WTC11 (cell line): ENCODE measurements around the gene ZCCHC14. TPM values are rescaled to one million over a fixed set of nuclear protein-coding genes. Genes with fewer than 3 reads are reported as not detected.

Experiments used
- AR ChIP-seq: fragments of 250-450 bp; sonication (Bioruptor Pico); IDR thresholded peaks from 2 replicates; pipeline ENCODE4 v1.9.0; 2021; ENCODE audit warnings: mild to moderate bottlenecking
- ATF6 ChIP-seq: sonication (generic); formaldehyde crosslinking; IDR thresholded peaks from 2 replicates; pipeline ENCODE4 v1.8.1; 2023; ENCODE audit warnings: mild to moderate bottlenecking, missing genetic modification reagents
- E2F5 ChIP-seq: sonication (generic); formaldehyde crosslinking; IDR thresholded peaks from 2 replicates; pipeline ENCODE4 v1.8.1; 2022; ENCODE audit warnings: mild to moderate bottlenecking, moderate library complexity, missing genetic modification reagents
- FOXK1 ChIP-seq: sonication (generic); formaldehyde crosslinking; IDR thresholded peaks from 2 replicates; pipeline ENCODE4 v1.8.0; 2022; ENCODE audit warnings: mild to moderate bottlenecking, moderate library complexity, missing genetic modification reagents
- FOXP4 ChIP-seq: sonication (generic); formaldehyde crosslinking; IDR thresholded peaks from 2 replicates; pipeline ENCODE4 v1.8.0; 2022; ENCODE audit warnings: mild to moderate bottlenecking, missing genetic modification reagents
- GABPB1 ChIP-seq: sonication (generic); formaldehyde crosslinking; IDR thresholded peaks from 2 replicates; pipeline ENCODE4 v1.8.1; 2023; ENCODE audit warnings: mild to moderate bottlenecking, missing genetic modification reagents
- GTF2I ChIP-seq: fragments of 250-450 bp; sonication (Bioruptor Pico); conservative IDR thresholded peaks from 2 replicates; pipeline ENCODE4 v1.4.0; 2021; ENCODE audit warnings: mild to moderate bottlenecking
- JAZF1 ChIP-seq: fragments of 250-450 bp; sonication (Bioruptor Pico); IDR thresholded peaks from 2 replicates; pipeline ENCODE4 v1.9.0; 2021; ENCODE audit warnings: moderate library complexity, mild to moderate bottlenecking, inconsistent platforms
- NR2C2 ChIP-seq: sonication (generic); formaldehyde crosslinking; IDR thresholded peaks from 2 replicates; pipeline ENCODE4 v1.8.0; 2022; ENCODE audit warnings: mild to moderate bottlenecking, missing genetic modification reagents
- TEAD1 ChIP-seq: sonication (generic); formaldehyde crosslinking; IDR thresholded peaks from 2 replicates; pipeline ENCODE4 v1.8.0; 2022; ENCODE audit warnings: mild to moderate bottlenecking, missing genetic modification reagents
- ZBTB43 ChIP-seq: sonication (generic); formaldehyde crosslinking; IDR thresholded peaks from 2 replicates; pipeline ENCODE4 v1.8.1; 2023; ENCODE audit warnings: mild to moderate bottlenecking, missing genetic modification reagents
- ZNF121 ChIP-seq: sonication (generic); formaldehyde crosslinking; IDR thresholded peaks from 2 replicates; pipeline ENCODE4 v1.8.0; 2023; ENCODE audit warnings: missing genetic modification reagents
- ZNF532 ChIP-seq: fragments of 250-450 bp; sonication (Bioruptor Pico); IDR thresholded peaks from 2 replicates; pipeline ENCODE4 v1.9.0; 2021; ENCODE audit warnings: mild to moderate bottlenecking, borderline replicate concordance
- ZNF671 ChIP-seq: fragments of 250-450 bp; sonication (Bioruptor Pico); IDR thresholded peaks from 2 replicates; pipeline ENCODE4 v1.8.0; 2021; ENCODE audit warnings: mild to moderate bottlenecking
- total RNA-seq: library from RNA; stranded (reverse); gene quantifications from 3 replicates; pipeline ENCODE4 v1.2.3, GENCODE V29; 2021

The ZCCHC14 gene
- total RNA-seq, 1 experiment from 2014 or later, result 33.8 TPM

- TF ChIP-seq NR2C2 (no peak), FOXK1 (CRISPR knock-in tag) (no peak), E2F5 (CRISPR knock-in tag) (no peak), ZBTB43 (CRISPR knock-in tag) (no peak), ZNF121 (CRISPR knock-in tag) (no peak), GABPB1 (no peak), TEAD1 (CRISPR knock-in tag) (no peak), GTF2I (CRISPR knock-in tag) (no peak), ATF6 (CRISPR knock-in tag) (no peak), AR (no peak), ZNF532 (no peak), JAZF1 (CRISPR knock-in tag) (no peak), FOXP4 (CRISPR knock-in tag) (no peak), ZNF671 (CRISPR knock-in tag) (no peak)
Measured at GRCh38 chr16:87371261-87371866, 121.5 kb downstream of the ZCCHC14 start (continued).
